Putamen (tissue), 1 donor: Measurements from ENCODE around the gene GLG1.
"Not testable (repeated sequence)": the region's sequence is repeated elsewhere in the genome, so short reads cannot be mapped to it uniquely, and the experiment has no call there.

Experiments used
- DNase-seq: peaks from one replicate; pipeline ENCODE4 v3.0.0-alpha.2; 2016; ENCODE audit warnings: low spot score

Gene GLG1

DNA sequence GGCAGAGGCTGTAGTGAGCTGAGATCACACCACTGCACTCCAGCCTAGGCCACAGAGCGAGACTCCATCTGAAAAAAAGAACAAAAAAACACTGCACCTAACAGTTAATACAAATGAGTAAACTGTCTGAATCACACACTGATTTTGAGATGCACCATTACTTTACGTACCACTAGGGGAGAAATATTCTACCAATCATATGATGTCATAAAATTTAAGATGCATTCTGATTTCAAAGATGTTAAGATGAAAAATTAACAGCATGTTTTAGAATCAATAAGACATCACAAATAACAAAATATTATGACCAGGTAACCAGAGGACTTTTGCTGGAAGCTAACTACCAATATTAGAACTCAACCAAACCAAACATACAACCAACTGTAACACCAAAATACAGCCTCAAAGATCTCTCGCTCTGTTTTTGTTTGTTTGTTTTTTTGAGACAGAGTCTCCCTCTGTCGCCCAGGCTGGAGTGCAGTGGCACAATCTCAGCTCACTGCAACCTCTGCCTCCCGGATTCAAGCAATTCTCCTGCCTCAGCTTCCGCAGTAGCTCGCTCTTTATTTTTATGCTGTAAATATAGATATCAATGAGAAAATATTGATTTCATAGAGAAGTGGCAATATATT, 31.6 kb downstream of the GLG1 start:
- no peak for DNase-seq

DNA sequence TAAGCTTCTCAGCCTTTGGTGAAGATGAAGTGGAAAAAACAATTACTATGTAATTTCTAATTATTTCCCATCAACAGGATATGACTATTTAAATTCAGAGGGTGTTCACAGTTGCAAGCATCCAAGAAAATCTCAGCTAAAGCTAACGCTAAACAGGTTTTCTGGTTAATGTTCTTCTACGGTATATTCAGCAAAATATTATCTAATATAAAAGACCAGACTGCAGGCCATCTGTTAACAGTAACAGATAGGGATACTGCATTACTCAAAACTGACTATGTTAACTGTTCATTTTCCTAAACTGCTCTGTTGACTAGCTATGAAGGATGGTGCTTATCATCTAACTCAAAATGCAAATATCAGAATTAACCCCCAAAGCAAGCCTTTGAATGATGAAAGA, 32.8 kb downstream of the GLG1 start:
- DNase-seq, result no peak

DNA sequence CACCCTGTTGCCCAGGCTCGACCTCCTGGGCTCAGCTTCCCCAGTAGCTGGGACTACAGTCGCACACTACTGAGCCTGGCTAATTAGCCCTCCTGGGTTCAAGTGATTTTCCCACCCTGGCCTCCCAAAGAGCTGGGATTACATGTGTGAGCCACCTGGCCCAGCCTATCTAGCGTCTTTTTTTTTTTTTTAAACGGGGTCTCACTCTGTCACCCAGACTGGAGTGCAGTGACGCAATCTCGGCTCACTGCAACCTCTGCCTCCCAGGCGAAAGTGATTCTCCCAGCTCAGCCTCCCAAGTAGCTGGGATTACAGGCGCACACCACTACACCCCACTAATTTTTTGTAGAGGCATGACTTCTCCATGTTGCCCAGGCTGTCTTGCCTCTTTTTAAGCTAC, 33.3 kb downstream of the GLG1 start:
- DNase-seq, result no peak

DNA sequence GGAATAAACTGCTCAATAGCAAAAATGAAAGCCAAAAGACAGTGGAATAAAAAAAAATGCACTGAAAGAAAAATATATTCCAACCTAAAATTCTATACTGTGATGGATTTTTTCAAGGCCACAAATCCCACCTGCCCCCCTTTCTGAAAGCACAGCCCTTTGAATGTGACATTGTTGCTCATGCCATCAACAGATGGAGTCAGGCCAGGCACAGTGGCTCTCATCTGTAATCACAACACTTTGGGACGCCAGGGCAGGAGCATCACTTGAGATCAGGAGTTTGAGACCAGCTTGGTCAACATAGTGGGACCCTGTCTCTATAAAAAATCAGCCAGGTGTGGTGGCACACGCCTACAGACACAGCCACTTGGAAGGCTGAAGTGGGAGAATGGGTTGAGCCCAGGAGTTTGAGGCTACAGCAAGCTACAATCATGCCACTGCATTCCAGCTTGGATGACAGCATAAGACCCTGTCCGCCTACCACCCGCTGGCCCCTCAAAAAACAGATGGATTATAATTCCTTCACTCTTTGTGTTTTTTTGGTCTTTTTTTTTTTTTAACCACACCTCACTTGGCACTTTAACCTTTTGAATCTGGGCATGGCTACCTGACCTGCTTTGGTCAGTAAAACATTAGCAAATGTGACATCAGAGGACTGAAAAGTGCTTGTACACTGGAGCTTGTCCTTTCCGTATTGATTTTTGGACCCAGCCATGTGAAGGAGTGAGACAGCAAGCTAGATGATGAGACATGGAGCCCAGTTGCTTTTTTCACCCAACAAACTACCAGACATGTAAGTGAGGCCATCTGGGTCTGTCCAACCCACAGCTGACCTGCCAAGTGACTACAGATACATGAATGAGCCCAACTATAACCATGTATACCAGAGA, 36.3 kb downstream of the GLG1 start:
- no peak for DNase-seq

DNA sequence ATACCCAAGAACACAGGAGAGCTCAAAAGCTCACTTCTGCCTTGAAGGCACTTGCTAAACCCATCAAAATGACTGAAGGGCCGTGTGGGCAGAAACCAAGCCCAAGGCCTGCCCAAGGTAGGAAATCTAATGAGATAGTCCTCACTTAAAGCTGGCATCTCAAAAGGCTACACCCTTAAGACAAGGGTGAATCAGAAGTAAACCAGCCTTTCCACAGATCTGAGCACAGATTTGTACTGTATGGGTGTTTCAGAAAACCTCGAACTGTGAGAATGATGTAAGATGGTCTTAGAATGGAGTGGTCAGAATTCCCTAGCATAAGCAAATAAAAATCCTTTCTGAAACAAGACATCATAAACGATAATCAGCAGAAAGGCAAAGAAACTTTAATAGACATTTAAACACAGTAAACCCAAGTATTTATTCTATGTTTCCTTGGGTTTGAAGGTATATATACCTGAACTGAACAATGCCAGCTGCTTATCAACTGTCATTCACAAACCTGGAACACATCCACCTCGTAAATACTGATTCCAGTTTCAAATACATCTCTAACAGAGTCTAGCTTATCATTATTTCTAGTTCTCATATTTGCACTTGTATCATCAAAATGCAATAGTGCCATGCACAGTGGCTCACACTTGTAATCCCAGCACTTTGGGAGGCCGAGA, 37.8 kb downstream of the GLG1 start:
- DNase-seq, result no peak

DNA sequence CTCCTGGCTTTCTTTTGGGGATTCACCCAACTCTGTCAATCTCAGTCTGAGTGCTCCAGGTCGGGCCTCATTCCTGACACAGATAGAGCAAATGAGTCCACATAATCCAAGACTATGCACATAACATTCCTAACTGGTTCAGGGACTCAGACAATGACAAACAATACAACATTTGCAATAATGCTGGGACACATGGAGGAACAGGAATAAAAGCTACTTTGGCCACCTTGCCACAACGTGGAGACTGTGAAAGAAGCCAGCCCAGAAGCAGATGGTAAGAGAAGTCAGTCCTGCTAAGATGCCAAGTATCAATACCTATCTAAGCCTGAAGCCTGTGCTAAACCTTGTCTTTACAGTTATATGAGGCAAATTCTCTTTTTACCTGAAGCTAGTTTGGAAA, 39.0 kb downstream of the GLG1 start:
- no peak for DNase-seq

DNA sequence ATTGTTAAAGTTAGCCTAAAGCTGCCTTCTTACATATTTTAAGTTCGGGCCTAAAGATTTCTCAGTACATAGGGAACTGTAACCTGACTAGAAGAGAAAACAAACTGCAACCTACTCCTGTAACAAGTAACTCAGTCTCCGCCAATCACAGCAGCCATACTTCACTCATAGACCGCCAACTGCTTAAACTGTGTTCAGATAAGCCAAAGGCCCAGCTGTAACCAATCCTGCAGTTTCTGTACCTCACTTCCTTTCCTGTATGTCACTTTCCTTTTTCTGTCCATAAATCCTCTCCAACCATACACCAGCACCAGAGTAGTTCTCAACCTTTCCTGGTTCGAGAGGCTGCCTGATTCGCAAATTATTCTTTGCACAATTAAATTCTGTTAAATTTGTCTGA, 41.5 kb downstream of the GLG1 start:
- DNase-seq, result no peak

DNA sequence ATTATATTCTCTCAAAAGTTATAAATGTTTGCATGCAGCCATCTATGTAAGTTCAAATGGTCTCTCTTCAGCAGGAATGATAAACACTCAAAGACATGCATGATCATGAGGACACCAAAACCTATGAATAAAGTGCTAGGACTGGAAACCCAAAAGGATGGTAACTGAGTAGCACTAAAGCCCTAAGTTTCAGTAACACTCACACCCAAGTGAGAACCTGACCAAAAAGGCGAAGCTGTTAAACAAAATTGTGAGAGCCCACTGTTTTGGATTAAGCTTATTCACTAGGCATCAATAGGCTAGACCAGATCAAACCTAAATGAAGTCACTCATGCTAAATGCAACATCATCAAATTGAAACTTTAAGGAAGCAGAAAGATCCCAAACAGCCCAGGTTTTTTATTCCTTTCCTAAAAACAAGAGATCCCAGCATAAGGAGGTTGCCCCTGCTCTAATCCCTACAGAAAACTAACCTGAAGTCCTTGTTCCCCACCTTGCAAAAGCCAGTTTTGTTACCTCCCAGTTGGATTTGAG, 42.4 kb downstream of the GLG1 start:
- DNase-seq, result no peak

DNA sequence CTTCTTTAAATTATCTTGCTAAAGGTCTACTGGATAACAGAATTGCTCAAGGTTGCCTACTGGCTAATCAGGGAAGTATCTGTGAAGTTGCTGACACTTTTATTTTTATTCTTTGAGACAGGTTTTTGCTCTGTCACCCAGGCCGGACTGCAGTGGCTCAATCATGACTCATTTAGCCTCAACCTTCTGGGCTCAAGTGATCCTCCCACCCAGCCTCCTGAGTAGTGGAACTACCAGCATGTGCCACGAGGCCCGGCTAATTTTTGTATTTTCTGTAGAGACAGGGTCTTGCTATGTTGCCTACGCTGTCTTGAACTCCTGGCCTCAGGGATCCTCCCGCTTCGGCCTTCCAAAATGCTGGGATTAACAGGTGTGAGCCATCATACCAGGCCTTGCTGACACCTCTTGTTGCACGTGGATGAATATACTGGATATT, 43.1 kb downstream of the GLG1 start:
- no peak for DNase-seq

DNA sequence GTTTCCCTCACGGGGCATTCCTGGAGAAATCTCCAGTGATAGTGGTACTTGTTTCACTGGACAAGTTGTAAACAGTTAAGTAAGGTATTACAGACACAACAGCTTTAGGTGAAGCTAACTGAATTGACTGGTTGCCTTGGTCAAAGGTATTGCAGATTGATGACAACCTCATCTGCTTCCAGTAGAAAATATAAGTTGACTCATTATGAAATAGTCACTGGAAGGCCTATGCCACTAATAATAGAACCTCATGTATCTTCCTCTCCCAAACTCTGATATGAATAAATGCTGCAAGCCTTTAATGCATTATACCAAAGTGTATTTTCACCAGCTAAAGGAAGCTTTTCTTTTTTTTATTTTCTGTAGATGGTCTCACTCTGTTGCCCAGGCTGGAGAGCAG, 44.8 kb downstream of the GLG1 start:
- no peak for DNase-seq

DNA sequence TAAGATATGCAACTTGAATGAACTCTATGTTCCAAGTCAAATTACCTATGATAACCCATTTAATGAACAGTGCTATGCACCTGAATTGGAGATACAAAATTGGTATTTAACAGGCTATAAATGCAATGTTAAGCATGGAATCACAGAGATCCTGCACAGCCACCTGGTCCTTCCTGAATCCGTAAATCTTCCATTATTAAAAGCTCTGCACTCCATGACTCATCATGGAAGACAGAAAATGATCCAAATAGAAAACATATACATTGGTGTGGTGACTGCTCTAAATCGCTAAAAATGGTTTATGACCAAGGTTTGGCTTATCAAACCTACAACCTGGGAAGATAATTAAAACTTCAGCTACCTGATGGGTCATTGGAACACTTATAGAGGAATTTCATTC, 45.3 kb downstream of the GLG1 start:
- no peak for DNase-seq

DNA sequence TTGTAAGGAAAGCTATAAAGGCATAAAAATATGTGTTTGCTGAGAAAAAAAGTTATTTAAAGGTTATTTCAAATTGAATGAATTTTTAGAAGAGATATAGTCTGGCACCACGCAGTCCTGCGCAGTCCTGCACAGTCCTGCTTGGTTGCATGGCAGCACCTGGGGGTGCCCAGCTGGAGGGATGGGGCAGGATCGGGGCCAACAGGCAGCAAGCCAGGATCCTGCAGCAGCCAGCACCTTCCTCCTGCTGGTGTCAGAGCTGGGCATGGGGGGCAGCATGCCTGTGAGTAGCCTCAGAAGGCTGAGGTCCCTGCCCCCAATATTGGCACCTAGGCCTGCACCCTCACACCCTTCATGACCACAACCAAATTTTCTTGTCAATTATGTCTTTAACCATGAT, 46.0 kb downstream of the GLG1 start:
- no peak for DNase-seq

DNA sequence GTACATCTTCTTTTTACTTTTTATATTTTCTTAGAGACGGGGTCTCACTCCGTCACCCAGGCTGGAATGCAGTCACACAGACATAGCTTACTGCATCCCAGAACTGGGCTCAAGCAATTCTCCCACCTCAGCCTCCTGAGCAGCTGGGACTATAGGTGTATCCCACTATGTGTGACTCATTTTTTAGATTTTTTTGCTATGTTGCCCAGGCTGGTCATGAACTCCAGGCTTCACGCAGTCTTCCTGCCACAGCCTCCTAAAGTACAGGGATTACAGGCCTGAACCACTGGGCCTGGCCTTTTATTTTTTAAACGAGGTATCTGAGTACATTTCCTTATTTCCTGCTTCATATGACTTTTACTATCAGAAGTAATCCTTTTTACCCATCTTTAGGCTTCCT, 48.0 kb downstream of the GLG1 start:
- DNase-seq, result no peak

DNA sequence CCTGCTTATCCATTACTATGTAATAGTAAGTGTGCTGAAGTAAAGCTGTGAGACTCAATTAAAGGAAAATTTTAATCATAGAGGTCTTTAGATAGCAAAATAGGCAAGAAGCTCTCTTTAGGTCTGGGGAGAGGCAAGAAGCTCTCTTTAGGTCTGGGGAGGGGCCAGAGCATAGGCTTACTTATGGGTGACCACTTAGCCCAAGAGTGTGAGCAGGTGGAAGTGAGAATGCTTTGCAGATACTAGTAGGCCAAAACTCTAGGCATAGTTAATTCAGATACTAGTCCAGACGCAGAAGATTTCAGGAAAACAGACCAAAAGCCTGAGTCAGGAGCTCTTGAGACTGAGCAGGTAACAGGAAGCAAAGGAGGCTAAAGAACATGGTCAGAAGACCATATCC, 49.6 kb downstream of the GLG1 start:
- DNase-seq, result no peak

DNA sequence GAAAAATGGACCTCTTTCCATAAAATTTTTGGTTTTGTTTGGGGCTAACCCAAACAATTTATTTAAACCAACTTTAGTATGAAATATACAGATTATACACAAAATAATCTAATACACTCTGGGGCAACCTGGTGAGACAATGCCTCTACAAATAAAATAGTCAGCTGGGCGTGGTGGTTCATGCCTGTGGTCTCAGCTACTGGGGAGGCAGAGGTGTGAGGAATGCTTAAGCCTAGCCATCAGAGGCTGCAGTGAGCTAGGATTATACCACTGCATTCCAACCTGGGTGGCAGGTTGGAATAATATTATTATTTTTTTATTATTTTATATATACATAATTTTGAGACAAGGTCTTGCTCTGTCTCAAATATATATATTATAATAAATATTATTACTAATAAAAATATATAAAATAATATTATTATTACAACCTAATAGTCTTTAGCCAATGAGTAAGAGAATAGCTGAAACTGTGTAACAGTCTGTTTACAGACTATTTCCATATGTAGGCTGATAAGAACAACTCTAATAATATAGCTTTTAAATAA, 50.5 kb downstream of the GLG1 start:
- DNase-seq, result no peak

DNA sequence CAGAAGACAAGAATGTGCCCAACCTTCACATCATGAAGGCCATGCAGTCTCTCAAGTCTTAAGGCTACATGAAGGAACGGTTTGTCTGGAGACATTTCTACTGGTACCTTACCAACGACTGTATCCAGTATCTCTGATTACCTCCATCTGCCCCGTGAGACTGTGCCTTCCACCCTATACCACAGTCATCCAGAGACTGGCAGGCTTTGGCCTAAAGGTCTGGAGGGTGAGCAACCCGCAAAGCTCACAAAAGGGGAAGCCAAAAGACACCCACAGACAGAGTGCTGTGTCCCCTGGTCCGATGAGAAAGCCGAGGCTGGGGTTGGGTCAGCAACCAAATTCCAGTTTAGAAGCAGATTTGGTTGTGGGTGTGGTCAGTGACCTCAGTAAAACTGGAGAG, 54.6 kb downstream of the GLG1 start:
- DNase-seq, result not testable (repeated sequence)

DNA sequence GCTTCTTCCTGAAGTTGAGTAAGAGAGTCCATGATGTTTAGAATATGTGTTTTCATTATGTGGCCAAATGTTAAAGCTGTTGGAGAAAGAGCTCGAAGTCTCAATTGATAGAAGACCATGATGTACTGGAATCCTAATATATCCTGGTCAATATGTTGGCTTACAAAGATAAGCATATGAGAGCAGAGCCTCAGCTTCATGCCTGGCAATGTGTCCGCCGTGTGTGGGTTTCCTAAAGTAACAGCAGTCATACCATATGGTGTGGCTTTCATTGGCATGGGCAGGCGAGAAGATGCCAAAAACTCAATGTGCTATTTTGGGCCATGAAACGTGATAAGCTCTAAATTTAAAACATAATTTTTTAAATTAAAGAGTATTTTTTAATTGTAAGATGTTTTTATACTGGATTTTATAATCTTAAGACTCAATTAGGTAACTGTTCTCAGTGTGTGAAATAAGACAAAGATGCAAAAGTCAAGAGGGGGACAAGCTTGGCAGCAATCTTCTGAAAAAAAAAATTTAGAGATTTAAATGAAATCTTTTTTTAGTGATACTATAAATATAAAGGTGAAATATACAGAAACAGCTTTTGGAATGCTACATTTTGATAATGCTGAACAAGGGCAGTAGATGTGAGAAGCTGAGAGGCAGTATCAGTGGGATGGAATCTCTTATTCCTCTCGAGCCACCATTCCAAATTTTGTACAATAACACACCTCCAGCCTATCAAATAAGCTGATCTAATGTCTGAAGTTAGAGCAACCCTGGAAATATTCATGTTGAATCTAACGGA, 56.5 kb downstream of the GLG1 start:
- not testable (repeated sequence) for DNase-seq

DNA sequence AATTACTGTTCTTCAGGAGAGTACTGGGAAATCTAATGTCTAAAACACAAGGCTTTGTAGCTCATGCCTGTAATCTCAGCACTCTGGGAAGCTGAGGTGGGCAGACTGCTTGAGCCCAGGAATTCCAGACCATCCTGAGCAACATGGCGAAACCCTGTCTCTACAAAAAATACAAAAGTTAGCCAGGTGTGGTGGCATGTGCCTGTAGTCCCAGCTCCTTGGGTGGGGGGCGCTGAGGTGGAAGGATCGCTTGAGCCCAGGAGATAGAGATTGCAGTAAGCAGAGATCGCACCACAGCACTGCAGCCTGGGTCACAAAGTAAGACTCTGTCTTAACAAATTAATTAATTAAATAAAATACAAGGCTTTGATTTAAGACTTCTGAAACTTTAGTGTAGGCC, 60.8 kb downstream of the GLG1 start:
- not testable (repeated sequence) for DNase-seq

DNA sequence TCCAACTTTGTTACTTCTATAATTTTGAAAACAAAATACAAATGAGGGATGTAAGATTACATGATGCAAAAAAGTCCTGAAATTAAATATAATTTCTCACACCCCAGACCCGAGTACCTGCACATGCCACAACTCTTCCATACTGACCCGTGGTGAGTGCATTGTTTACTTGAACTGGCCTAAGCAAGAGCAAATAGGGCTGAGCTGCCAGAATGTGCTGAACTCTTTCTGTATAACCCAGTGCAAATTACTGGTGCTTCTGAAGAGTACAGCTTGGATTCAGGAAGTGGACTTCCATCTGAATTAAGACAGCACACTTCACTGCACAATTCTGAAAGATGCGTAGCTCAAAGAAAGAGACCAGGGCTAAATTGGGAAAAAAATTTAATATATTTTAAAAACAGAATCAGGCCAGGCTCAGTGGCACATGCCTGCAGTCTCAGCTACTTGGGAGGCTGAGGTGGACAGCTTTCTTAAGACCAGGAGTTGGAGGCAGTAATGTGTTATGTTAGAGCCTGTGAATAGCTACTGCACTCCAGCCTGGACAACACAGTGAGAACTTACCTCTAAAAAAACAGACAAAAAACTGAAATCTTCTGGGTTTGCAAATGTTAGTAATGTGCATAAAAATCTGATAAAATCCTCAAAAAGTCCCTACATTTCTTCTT, 63.9 kb downstream of the GLG1 start:
- DNase-seq, result not testable (repeated sequence)

DNA sequence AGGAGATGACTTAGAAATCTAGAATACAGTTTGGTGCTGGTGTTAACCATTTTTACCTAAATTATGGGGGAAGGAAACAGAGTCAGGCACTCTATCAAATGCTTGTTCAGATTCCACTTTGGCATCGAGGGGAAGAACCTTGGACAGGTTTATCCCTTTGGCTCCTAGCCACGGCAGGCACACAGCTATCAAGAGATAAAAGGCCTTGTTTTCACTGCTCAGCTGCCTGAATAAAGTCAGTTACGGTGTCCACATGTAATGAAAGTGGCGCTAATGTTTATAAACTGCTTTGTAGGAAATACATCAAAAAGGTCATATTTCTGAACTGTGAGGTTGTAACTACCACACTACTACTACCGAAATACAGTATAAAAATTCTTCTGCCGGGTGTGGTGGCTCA, 66.3 kb downstream of the GLG1 start:
- DNase-seq, result not testable (repeated sequence)

DNA sequence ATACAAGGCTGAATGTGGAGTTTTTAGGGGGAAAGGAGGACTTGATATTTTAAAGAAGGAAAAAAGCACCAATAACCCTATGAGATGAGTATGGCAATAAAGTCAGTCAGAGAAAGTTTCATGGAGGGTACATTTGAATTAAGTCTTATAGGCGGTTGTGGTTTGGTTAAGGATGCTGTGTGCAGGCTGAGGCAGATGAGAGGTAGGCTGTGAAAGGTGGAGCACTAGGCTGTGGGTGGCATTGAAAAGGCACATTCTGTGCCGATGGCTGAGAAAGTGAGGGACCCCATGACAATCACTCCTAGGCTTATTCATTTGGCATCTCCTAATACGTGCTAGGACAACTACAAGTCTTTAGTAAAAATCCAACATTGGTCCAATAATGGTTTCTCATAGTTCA, 68.1 kb downstream of the GLG1 start:
- DNase-seq, result not testable (repeated sequence)
